Mesothelial cell of epicardium (in vitro differentiated cells): Measurements from ENCODE around the gene PANX2. TPM values are rescaled to one million over a fixed set of nuclear protein-coding genes. Genes with fewer than 3 reads are reported as not detected.

Experiments used
- DNase-seq, 2 experiments: peaks; one replicate each; pipeline ENCODE4 v3.0.0; 2021; ENCODE audit warnings: low spot score in 2 of 2; ENCODE audit not compliant: unreplicated experiment in 2 of 2
- H3K27ac Mint-ChIP-seq: 2 replicates; pipeline ENCODE4 v1.8.0; 2021; ENCODE audit warnings: mixed read lengths
- H3K27me3 Mint-ChIP-seq: 2 replicates; pipeline ENCODE4 v1.8.0; 2021; ENCODE audit warnings: low read depth, mixed read lengths
- H3K36me3 Mint-ChIP-seq: 2 replicates; pipeline ENCODE4 v1.8.0; 2021; ENCODE audit warnings: mixed read lengths
- H3K4me1 Mint-ChIP-seq: 2 replicates; pipeline ENCODE4 v1.8.0; 2021; ENCODE audit warnings: mixed read lengths
- H3K4me3 Mint-ChIP-seq: 2 replicates; pipeline ENCODE4 v1.8.0; 2021; ENCODE audit warnings: mild to moderate bottlenecking, moderate library complexity, mixed read lengths
- H3K9me3 Mint-ChIP-seq: 2 replicates; pipeline ENCODE4 v1.8.0; 2021; ENCODE audit warnings: mixed read lengths
- CTCF ChIP-seq: fragments of 200-600 bp; sonication (generic); IDR thresholded peaks from one replicate; pipeline ENCODE4 v1.5.0; 2021; ENCODE audit warnings: antibody characterized with exemption; ENCODE audit not compliant: unreplicated experiment
- total RNA-seq: library from RNA; stranded (reverse); gene quantifications from 3 replicates; pipeline ENCODE4 v1.2.1, GENCODE V29; 2021

The PANX2 gene
- total RNA-seq, 1 donor from 2014 or later = 7.0 TPM

- H3K27ac Mint-ChIP-seq = peak overlapping the region; percentile 59
- no peak overlapping the region for H3K4me3 Mint-ChIP-seq
- no peak for DNase-seq
- H3K36me3 Mint-ChIP-seq = no peaks in the 10 kb centered on the region
- H3K9me3 Mint-ChIP-seq = no peaks in the 10 kb centered on the region
- peaks cover 11% of the 10 kb centered on the region for H3K4me1 Mint-ChIP-seq
- TF ChIP-seq CTCF = no peak
- no peaks in the 10 kb centered on the region for H3K27me3 Mint-ChIP-seq
Measured at GRCh38 chr22:50183141-50183971, 12.8 kb downstream of the PANX2 start.

GRCh38 chr22:50184004-50184901 lies 13.7 kb downstream of the PANX2 start:
- Mint-ChIP-seq H3K36me3 (no peaks in the 10 kb centered on the region), H3K4me1 (peaks cover 12% of the 10 kb centered on the region), H3K27me3 (no peaks in the 10 kb centered on the region), H3K4me3 (peak overlapping the region; percentile 59), H3K9me3 (no peaks in the 10 kb centered on the region), H3K27ac (peak overlapping the region; percentile 59)
- TF ChIP-seq CTCF = no peak
- no peak for DNase-seq

GRCh38 chr22:50184902-50185374 lies 14.4 kb downstream of the PANX2 start:
- H3K27me3 Mint-ChIP-seq = no peaks in the 10 kb centered on the region
- no peak for DNase-seq
- H3K36me3 Mint-ChIP-seq = no peaks in the 10 kb centered on the region
- no peak overlapping the region for H3K27ac Mint-ChIP-seq
- no peaks in the 10 kb centered on the region for H3K9me3 Mint-ChIP-seq
- TF ChIP-seq CTCF = no peak
- no peak overlapping the region for H3K4me3 Mint-ChIP-seq
- H3K4me1 Mint-ChIP-seq = peaks cover 19% of the 10 kb centered on the region

GRCh38 chr22:50185375-50186087 lies 15.0 kb downstream of the PANX2 start, which contains the start of gene TRABD:
TRABD (plus strand) TSS chr22:50185913; CDS start chr22:50193061, 7,148 bp downstream.
- no peaks in the 10 kb centered on the region for H3K9me3 Mint-ChIP-seq
- TF ChIP-seq CTCF = no peak
- peak; percentile 87 to 89 for DNase-seq
- no peaks in the 10 kb centered on the region for H3K27me3 Mint-ChIP-seq
- H3K4me1 Mint-ChIP-seq = peaks cover 21% of the 10 kb centered on the region
- H3K36me3 Mint-ChIP-seq = no peaks in the 10 kb centered on the region
- H3K4me3 Mint-ChIP-seq = peak within 1 kb of the TSS; percentile 94
- H3K27ac Mint-ChIP-seq = peak within 1 kb of the TSS; percentile 96

- no peaks in the 10 kb centered on the region for H3K27me3 Mint-ChIP-seq
- no peaks in the 10 kb centered on the region for H3K9me3 Mint-ChIP-seq
- peak overlapping the region; percentile 96 for H3K27ac Mint-ChIP-seq
- no peaks in the 10 kb centered on the region for H3K36me3 Mint-ChIP-seq
- DNase-seq = no peak
- TF ChIP-seq CTCF = no peak
- peak overlapping the region; percentile 94 for H3K4me3 Mint-ChIP-seq
- peaks cover 28% of the 10 kb centered on the region for H3K4me1 Mint-ChIP-seq
Measured at GRCh38 chr22:50186181-50186714, 15.7 kb downstream of the PANX2 start.
